Glutamatergic neuron (in vitro differentiated cells): ENCODE measurements around the gene TKT. TPM values are rescaled to one million over a fixed set of nuclear protein-coding genes. Genes with fewer than 3 reads are reported as not detected.

Experiments used
- DNase-seq: peaks from one replicate; pipeline ENCODE4 v3.0.0; 2022
- H3K27ac Mint-ChIP-seq: one replicate; pipeline ENCODE4 v1.8.0; 2020; ENCODE audit warnings: mild to moderate bottlenecking, mixed read lengths, inconsistent platforms; ENCODE audit not compliant: unreplicated experiment
- H3K27me3 Mint-ChIP-seq: one replicate; pipeline ENCODE4 v1.8.0; 2020; ENCODE audit warnings: mild to moderate bottlenecking, moderate library complexity, mixed read lengths, inconsistent platforms; ENCODE audit not compliant: unreplicated experiment
- H3K36me3 Mint-ChIP-seq: one replicate; pipeline ENCODE4 v1.8.0; 2020; ENCODE audit warnings: mild to moderate bottlenecking, mixed read lengths, inconsistent platforms; ENCODE audit not compliant: unreplicated experiment
- H3K4me1 Mint-ChIP-seq: one replicate; pipeline ENCODE4 v1.8.0; 2020; ENCODE audit warnings: mild to moderate bottlenecking, low read depth, mixed read lengths, inconsistent platforms; ENCODE audit not compliant: unreplicated experiment
- H3K4me3 Mint-ChIP-seq: one replicate; pipeline ENCODE4 v1.8.0; 2020; ENCODE audit warnings: mild to moderate bottlenecking, mixed read lengths, inconsistent platforms; ENCODE audit not compliant: unreplicated experiment
- H3K9me3 Mint-ChIP-seq: one replicate; pipeline ENCODE4 v1.8.0; 2020; ENCODE audit warnings: mild to moderate bottlenecking, moderate library complexity, mixed read lengths, inconsistent platforms; ENCODE audit not compliant: unreplicated experiment
- total RNA-seq: library from RNA; stranded (reverse); fragmentation: NEBNext Ultra II Directional; extraction: Animal tissue kit (Norgen Biotek cat#: 25700); gene quantifications from one replicate; pipeline ENCODE4 v1.2.1, GENCODE V29; 2021; ENCODE audit not compliant: unreplicated experiment
- TF ChIP-seq, protein P1 (sequence below): fragments of 200-600 bp; sonication (generic); IDR thresholded peaks from one replicate; pipeline ENCODE4 v1.5.0; 2021; ENCODE audit not compliant: partially characterized antibody, unreplicated experiment

The TKT gene
- total RNA-seq, 1 donor from 2014 or later: 265 TPM

GRCh38 chr3:53188136-53188685 is 67.6 kb downstream of the TKT start:
- Mint-ChIP-seq H3K9me3 (peaks cover 2% of the 10 kb centered on the region), H3K4me3 (no peak overlapping the region), H3K4me1 (no peaks in the 10 kb centered on the region), H3K27me3 (no peaks in the 10 kb centered on the region), H3K36me3 (no peaks in the 10 kb centered on the region), H3K27ac (no peak overlapping the region)
- TF ChIP-seq, protein P1, sequence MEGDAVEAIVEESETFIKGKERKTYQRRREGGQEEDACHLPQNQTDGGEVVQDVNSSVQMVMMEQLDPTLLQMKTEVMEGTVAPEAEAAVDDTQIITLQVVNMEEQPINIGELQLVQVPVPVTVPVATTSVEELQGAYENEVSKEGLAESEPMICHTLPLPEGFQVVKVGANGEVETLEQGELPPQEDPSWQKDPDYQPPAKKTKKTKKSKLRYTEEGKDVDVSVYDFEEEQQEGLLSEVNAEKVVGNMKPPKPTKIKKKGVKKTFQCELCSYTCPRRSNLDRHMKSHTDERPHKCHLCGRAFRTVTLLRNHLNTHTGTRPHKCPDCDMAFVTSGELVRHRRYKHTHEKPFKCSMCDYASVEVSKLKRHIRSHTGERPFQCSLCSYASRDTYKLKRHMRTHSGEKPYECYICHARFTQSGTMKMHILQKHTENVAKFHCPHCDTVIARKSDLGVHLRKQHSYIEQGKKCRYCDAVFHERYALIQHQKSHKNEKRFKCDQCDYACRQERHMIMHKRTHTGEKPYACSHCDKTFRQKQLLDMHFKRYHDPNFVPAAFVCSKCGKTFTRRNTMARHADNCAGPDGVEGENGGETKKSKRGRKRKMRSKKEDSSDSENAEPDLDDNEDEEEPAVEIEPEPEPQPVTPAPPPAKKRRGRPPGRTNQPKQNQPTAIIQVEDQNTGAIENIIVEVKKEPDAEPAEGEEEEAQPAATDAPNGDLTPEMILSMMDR: no peak
- DNase-seq: no peak

GRCh38 chr3:53187430-53187829 is 68.4 kb downstream of the TKT start:
- H3K27ac Mint-ChIP-seq: no peak overlapping the region
- TF ChIP-seq, protein P1: no peak
- no peaks in the 10 kb centered on the region for H3K9me3 Mint-ChIP-seq
- no peaks in the 10 kb centered on the region for H3K27me3 Mint-ChIP-seq
- no peaks in the 10 kb centered on the region for H3K4me1 Mint-ChIP-seq
- H3K36me3 Mint-ChIP-seq: no peaks in the 10 kb centered on the region
- H3K4me3 Mint-ChIP-seq: no peak overlapping the region
- no peak for DNase-seq

- Mint-ChIP-seq H3K4me1 (no peaks in the 10 kb centered on the region), H3K9me3 (no peaks in the 10 kb centered on the region), H3K36me3 (no peaks in the 10 kb centered on the region), H3K4me3 (no peak overlapping the region), H3K27me3 (no peaks in the 10 kb centered on the region), H3K27ac (no peak overlapping the region)
- no peak for DNase-seq
- TF ChIP-seq, protein P1: no peak
Observed at GRCh38 chr3:53186726-53187125, 69.1 kb downstream of the TKT start.

GRCh38 chr3:53185761-53186465 is 69.9 kb downstream of the TKT start:
- Mint-ChIP-seq H3K4me1 (no peaks in the 10 kb centered on the region), H3K9me3 (no peaks in the 10 kb centered on the region), H3K27ac (no peak overlapping the region), H3K36me3 (no peaks in the 10 kb centered on the region), H3K27me3 (no peaks in the 10 kb centered on the region), H3K4me3 (no peak overlapping the region)
- TF ChIP-seq, protein P1: no peak
- no peak for DNase-seq

DNA sequence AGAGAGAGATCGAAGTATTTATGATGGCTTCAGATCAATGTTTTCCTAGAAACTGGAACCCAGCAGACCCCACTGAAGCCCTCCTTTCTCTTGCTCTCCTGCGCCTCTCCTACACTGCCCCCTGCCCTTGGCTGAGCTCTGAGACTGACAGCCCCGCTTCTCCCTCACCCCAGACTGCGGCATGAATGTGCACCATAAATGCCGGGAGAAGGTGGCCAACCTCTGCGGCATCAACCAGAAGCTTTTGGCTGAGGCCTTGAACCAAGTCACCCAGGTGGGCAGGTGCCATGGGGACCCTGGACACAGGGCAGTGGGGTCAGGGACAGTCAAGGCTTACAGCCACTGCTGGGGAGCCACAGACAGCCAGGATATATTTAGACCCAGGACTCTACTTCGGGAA is 71.1 kb downstream of the TKT start:
- Mint-ChIP-seq H3K27ac (no peak overlapping the region), H3K4me1 (no peaks in the 10 kb centered on the region), H3K27me3 (no peaks in the 10 kb centered on the region), H3K36me3 (no peaks in the 10 kb centered on the region), H3K4me3 (no peak overlapping the region), H3K9me3 (no peaks in the 10 kb centered on the region)
- DNase-seq: no peak
- TF ChIP-seq, protein P1: no peak
